HCT116 (cell line): ENCODE results near the gene SLC25A13. TPM values are rescaled to one million over a fixed set of nuclear protein-coding genes. Genes with fewer than 3 reads are reported as not detected.

ENCODE experiments used
- ATAC-seq: fragments of 200-7000 bp; cut with Tn5 transposase; 2 replicates; pipeline ENCODE4 v1.9.1; 2020; ENCODE audit warnings: mild to moderate bottlenecking, moderate library complexity
- BruUV-seq: library from RNA; stranded (reverse); fragments of 400-500 nt; replicated peaks from 2 replicates; lab custom pipeline; 2021; lab: Mats Ljungman, UMichigan
- CTCF ChIA-PET: fragments of 300-600 bp; sonication (Branson Sonifier 250); formaldehyde crosslinking; loops from one replicate; lab custom pipeline; 2021; ENCODE audit warnings: antibody characterized with exemption; lab: Charles Lee
- POLR2A ChIA-PET: fragments of 300-600, 350-600 bp; sonication (Branson Sonifier 250); formaldehyde crosslinking; loops from one replicate; lab custom pipeline; 2021; ENCODE audit warnings: antibody characterized with exemption; lab: Charles Lee
- RAD21 ChIA-PET, 2 experiments: fragments of 300-600 bp; sonication (Branson Sonifier 250); formaldehyde crosslinking; loops; one replicate each; lab custom pipeline; 2023; ENCODE audit warnings: low total read pairs in 2 of 2; ENCODE audit not compliant: uncharacterized antibody in 2 of 2, unreplicated experiment in 2 of 2, low non-redundant PET in 1 of 2; lab: Charles Lee
- DNase-seq: peaks from one replicate; pipeline ENCODE4 v3.0.0-alpha.2; 2010; ENCODE audit warnings: low read depth, low spot score
- H2AFZ ChIP-seq: fragments of 200-600 bp; shearing (Covaris generic), sonication (generic); 2 replicates; pipeline ENCODE4 v1.6.1; 2017; ENCODE audit warnings: low read depth, mixed run types, mixed read lengths, antibody characterized with exemption, low read length; ENCODE audit not compliant: poor library complexity, severe bottlenecking
- H3K27ac ChIP-seq: 2 replicates; pipeline ENCODE4 v1.5.1; 2012; ENCODE audit warnings: low read depth, low read length
- H3K27me3 ChIP-seq: fragments of 200-600 bp; sonication (generic); 2 replicates; pipeline ENCODE4 v1.6.1; 2016; ENCODE audit warnings: mixed run types, low read length, mixed read lengths; ENCODE audit not compliant: insufficient read depth
- H3K36me3 ChIP-seq, 2 experiments: fragments of 200-500 bp in 1 of 2; fragments of 200-600 bp in 1 of 2; sonication (Bioruptor generic) in 1 of 2; sonication (generic) in 1 of 2; 2 replicates each; pipeline versions ENCODE4 v1.5.1 to v1.6.1; 2014 to 2016; ENCODE audit warnings: low read length in 2 of 2, inconsistent platforms in 1 of 2, mixed read lengths in 1 of 2, mixed run types in 1 of 2; ENCODE audit not compliant: insufficient read depth in 2 of 2, control insufficient read depth in 1 of 2
- H3K4me1 ChIP-seq, 2 experiments: fragments of 200-600 bp in 1 of 2; sonication (generic) in 1 of 2; 2 replicates each; pipeline versions ENCODE4 v1.5.1 to v1.6.1; 2012 to 2017; ENCODE audit warnings: low read length in 2 of 2, inconsistent platforms in 1 of 2, mild to moderate bottlenecking in 1 of 2, mixed read lengths in 1 of 2, mixed run types in 1 of 2, moderate library complexity in 1 of 2; ENCODE audit not compliant: insufficient read depth in 2 of 2, control insufficient read depth in 1 of 2
- H3K4me2 ChIP-seq: fragments of 200-600 bp; sonication (generic); 2 replicates; pipeline ENCODE4 v1.6.1; 2017; ENCODE audit warnings: mixed run types, low read length, mixed read lengths
- H3K4me3 ChIP-seq, 2 experiments: fragments of 200-600 bp in 1 of 2; sonication (generic) in 1 of 2; replicated peaks in 1 of 2; 2 replicates each; pipeline ENCODE4 v1.5.1; 2011 to 2016; ENCODE audit warnings: low read length in 2 of 2, control low read depth in 1 of 2, low read depth in 1 of 2, mild to moderate bottlenecking in 1 of 2, mixed read lengths in 1 of 2, mixed run types in 1 of 2
- H3K79me2 ChIP-seq: fragments of 200-600 bp; sonication (generic); 2 replicates; pipeline ENCODE4 v1.6.1; 2017; ENCODE audit warnings: mild to moderate bottlenecking, mixed run types, low read length, moderate library complexity, mixed read lengths; ENCODE audit not compliant: insufficient read depth
- H3K9ac ChIP-seq: fragments of 200-600 bp; sonication (generic); 2 replicates; pipeline ENCODE4 v1.6.1; 2016; ENCODE audit warnings: low read length, mixed read lengths
- H3K9me2 ChIP-seq: fragments of 200-600 bp; sonication (generic), shearing (Covaris generic); 2 replicates; pipeline ENCODE4 v1.6.1; 2017; ENCODE audit warnings: mixed run types, mild to moderate bottlenecking, moderate library complexity; ENCODE audit not compliant: insufficient read depth
- H3K9me3 ChIP-seq, 2 experiments: fragments of 200-500 bp in 1 of 2; fragments of 200-600 bp in 1 of 2; sonication (Bioruptor generic) in 1 of 2; sonication (generic) in 1 of 2; 2 replicates each; pipeline ENCODE4 v1.6.1; 2014 to 2017; ENCODE audit warnings: low read length in 2 of 2, mixed read lengths in 2 of 2, inconsistent platforms in 1 of 2, low read depth in 1 of 2, mild to moderate bottlenecking in 1 of 2, mixed run types in 1 of 2, moderate library complexity in 1 of 2; ENCODE audit not compliant: control insufficient read depth in 1 of 2, insufficient read depth in 1 of 2
- H4K20me1 ChIP-seq: fragments of 200-600 bp; sonication (generic), shearing (Covaris generic); 2 replicates; pipeline ENCODE4 v1.6.1; 2017; ENCODE audit warnings: mixed run types, mild to moderate bottlenecking, moderate library complexity; ENCODE audit not compliant: insufficient read depth
- RAD21 ChIP-seq: IDR thresholded peaks from 2 replicates; pipeline ENCODE4 v1.6.1; 2012; ENCODE audit warnings: low read depth, mild to moderate bottlenecking
- SP1 ChIP-seq: IDR thresholded peaks from 2 replicates; pipeline ENCODE4 v1.6.1; 2012; ENCODE audit warnings: low read depth
- TCF7L2 ChIP-seq: IDR thresholded peaks from 2 replicates; pipeline ENCODE4 v1.7.0; 2011; ENCODE audit warnings: borderline replicate concordance, inconsistent platforms; ENCODE audit not compliant: insufficient read depth, insufficient read length; ENCODE audit errors: extremely low read depth
- YY1 ChIP-seq: IDR thresholded peaks from 2 replicates; pipeline ENCODE4 v1.6.1; 2011; ENCODE audit warnings: low read length, low read depth, moderate library complexity, mild to moderate bottlenecking; ENCODE audit not compliant: insufficient replicate concordance; ENCODE audit errors: extremely low read depth
- ZFX ChIP-seq: fragments of 450-650 bp; IDR thresholded peaks from 2 replicates; pipeline ENCODE4 v1.6.1; 2017
- intact Hi-C: fragments of 100-400 bp; cut with micrococcal nuclease; formaldehyde crosslinking; loops from 2 replicates; pipeline ENCODE4 v1.10.0; 2022
- total RNA-seq: library from RNA; stranded (reverse); gene quantifications from one replicate; pipeline ENCODE4 v1.2.1, GENCODE V29; 2021; ENCODE audit not compliant: unreplicated experiment
- TF ChIP-seq, protein P1 (sequence below): IDR thresholded peaks from 2 replicates; pipeline ENCODE4 v1.6.1; 2012

The SLC25A13 gene
- total RNA-seq, 1 experiment from 2014 or later = 19.3 TPM

DNA sequence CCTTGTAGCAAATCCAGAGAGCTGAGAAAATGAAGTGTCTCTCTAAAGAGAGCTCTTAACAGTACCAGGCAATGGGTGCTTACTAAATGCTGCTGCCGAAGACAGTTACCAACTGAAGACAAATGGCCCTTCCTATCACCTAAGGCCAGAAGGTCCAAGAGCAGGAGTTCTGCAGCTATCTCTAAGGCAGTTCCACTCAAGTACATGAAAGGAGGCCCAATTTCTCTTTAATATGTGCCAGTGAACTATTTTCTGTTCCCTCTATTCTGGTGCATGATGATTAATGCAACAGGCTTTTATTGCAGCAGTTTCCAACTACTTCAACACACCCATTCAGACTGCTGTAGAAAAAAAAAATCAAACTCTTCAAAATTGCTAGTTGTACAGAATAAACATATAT lies 122.5 kb downstream of the SLC25A13 start:
- ATAC-seq (no peak), DNase-seq (no peak)
- no peak overlapping the region for H3K9ac ChIP-seq
- no peaks in the 10 kb centered on the region for H3K9me3 ChIP-seq
- H4K20me1 ChIP-seq = no peaks in the 10 kb centered on the region
- no peaks in the 10 kb centered on the region for H3K79me2 ChIP-seq
- ChIA-PET RAD21 (no interaction called here), CTCF (no interaction called here), POLR2A (no interaction called here)
- H3K4me1 ChIP-seq = peaks cover 0 to 9% of the 10 kb centered on the region in 2 experiments; a peak in 1 of 4 replicates
- no peak overlapping the region for H3K4me2 ChIP-seq
- H2AFZ ChIP-seq = no peak overlapping the region
- H3K27ac ChIP-seq = no peak overlapping the region
- no peaks in the 10 kb centered on the region for H3K9me2 ChIP-seq
- TF ChIP-seq RAD21 (no peak), TCF7L2 (no peak), YY1 (no peak), SP1 (no peak)
- TF ChIP-seq, protein P1, sequence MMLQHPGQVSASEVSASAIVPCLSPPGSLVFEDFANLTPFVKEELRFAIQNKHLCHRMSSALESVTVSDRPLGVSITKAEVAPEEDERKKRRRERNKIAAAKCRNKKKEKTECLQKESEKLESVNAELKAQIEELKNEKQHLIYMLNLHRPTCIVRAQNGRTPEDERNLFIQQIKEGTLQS = no peak
- H3K36me3 ChIP-seq = no peaks in the 10 kb centered on the region
- H3K27me3 ChIP-seq = no peaks in the 10 kb centered on the region
- no TSS peak for BruUV-seq
- intact Hi-C loops = no loop called here
- no peak overlapping the region for H3K4me3 ChIP-seq

DNA sequence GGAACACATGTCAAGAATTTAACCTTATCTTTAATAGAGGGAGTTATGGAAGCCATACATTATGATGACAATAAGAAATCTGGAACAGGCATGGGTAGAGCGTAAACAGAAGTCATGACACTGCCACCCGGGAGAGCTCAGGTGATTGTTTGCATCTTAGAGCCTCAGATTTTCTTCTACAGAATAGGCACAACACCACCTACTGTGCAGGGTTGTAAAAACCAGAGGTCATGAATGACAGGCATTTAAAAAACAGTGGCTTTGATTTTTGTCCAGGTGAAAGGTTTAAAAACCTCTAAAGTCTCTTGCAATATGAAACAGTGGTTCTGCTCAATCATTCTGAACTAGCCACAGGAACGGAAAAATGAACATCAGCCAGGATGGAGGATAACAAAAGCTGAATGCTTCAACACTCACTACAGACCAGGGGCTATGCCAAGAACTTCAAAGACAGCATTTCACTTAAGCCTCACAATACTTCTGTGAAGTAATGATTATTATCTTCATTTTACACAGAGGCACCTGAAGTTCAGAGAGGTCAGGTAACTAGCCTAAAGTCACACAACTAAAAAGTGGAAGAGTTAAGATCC lies 123.8 kb downstream of the SLC25A13 start:
- no peak for DNase-seq

More for the DNA sequence above, 123.8 kb downstream of the SLC25A13 start:
- ChIA-PET RAD21 (no interaction called here), CTCF (no interaction called here), POLR2A (no interaction called here)
- Histone ChIP-seq H3K9ac (no peak overlapping the region), H3K9me3 (no peaks in the 10 kb centered on the region), H3K4me1 (peaks cover 0 to 9% of the 10 kb centered on the region in 2 experiments; a peak in 1 of 4 replicates), H3K79me2 (no peaks in the 10 kb centered on the region), H4K20me1 (no peaks in the 10 kb centered on the region), H3K27ac (no peak overlapping the region), H3K27me3 (no peaks in the 10 kb centered on the region), H3K9me2 (no peaks in the 10 kb centered on the region), H3K4me3 (no peak overlapping the region), H2AFZ (no peak overlapping the region), H3K36me3 (no peaks in the 10 kb centered on the region), H3K4me2 (no peak overlapping the region)
- BruUV-seq = no TSS peak
- no peak for TF ChIP-seq ZFX
- intact Hi-C loops = no loop called here
- ATAC-seq = no peak; the same call in 1 of the 2 replicates
